Measurements from ENCODE around the gene DDX1. TPM values are rescaled to one million over a fixed set of nuclear protein-coding genes. Genes with fewer than 3 reads are reported as not detected.

The DDX1 gene
- total RNA-seq, 1 donor from 2014 or later: 89.9 TPM

DNA sequence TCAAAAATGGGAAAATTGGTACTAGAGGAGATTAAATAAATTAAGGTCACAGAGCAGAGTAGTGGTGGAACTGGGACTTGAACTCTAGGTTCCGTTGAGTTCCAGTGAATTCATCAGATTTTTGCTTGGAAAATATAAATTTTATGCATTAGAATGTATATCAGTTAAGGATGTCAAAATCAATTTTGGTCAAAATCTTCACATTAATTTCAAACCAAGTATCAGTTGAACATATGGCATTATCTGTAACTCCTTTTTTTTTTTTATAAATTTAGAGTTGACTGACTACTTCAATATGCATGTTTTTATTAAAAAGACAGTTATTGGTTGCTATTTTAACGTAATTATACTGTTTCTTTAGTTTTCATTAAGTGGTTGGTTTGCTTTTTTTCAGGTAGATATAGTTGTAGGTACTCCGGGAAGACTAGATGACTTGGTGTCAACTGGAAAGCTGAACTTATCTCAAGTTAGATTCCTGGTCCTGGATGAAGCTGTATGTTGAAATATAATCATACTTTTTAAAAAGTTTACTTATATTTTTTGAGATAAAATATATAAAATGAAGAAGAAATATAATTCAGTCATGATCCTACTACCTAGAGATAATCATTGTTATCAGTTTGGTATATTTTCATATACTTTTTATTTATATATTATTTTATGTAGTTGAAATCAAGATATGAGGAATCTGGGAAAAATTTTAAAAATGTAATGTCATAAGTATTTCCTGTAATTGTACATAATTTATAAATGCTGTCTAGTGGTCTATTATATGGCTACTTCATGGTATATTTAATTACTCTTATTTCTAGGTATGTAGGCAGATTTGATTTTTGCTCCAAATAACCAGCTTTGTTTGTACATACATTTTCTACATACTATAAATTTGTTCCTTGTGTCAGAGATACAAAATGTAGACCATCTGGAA is 25.4 kb downstream of the DDX1 start:
- H3K4me3 Mint-ChIP-seq (ENCODE audit: unreplicated experiment): no peak overlapping the region
- TF ChIP-seq, protein P1, sequence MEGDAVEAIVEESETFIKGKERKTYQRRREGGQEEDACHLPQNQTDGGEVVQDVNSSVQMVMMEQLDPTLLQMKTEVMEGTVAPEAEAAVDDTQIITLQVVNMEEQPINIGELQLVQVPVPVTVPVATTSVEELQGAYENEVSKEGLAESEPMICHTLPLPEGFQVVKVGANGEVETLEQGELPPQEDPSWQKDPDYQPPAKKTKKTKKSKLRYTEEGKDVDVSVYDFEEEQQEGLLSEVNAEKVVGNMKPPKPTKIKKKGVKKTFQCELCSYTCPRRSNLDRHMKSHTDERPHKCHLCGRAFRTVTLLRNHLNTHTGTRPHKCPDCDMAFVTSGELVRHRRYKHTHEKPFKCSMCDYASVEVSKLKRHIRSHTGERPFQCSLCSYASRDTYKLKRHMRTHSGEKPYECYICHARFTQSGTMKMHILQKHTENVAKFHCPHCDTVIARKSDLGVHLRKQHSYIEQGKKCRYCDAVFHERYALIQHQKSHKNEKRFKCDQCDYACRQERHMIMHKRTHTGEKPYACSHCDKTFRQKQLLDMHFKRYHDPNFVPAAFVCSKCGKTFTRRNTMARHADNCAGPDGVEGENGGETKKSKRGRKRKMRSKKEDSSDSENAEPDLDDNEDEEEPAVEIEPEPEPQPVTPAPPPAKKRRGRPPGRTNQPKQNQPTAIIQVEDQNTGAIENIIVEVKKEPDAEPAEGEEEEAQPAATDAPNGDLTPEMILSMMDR (IDR thresholded peaks at IDR 0.05): no peak
- H3K27ac Mint-ChIP-seq (ENCODE audit: unreplicated experiment): no peak overlapping the region
- no peak for DNase-seq (ENCODE audit: low spot score)
- H3K4me1 Mint-ChIP-seq (ENCODE audit: low read depth): no peaks in the 10 kb centered on the region
- H3K36me3 Mint-ChIP-seq (ENCODE audit: low read depth): peaks cover 18% of the 10 kb centered on the region
- H3K27me3 Mint-ChIP-seq (ENCODE audit: low read depth): no peaks in the 10 kb centered on the region
- no peaks in the 10 kb centered on the region for H3K9me3 Mint-ChIP-seq (ENCODE audit: low read depth)

- Mint-ChIP-seq H3K4me3 (ENCODE audit: unreplicated experiment) (no peak overlapping the region), H3K9me3 (ENCODE audit: low read depth) (no peaks in the 10 kb centered on the region), H3K27ac (ENCODE audit: unreplicated experiment) (no peak overlapping the region), H3K36me3 (ENCODE audit: low read depth) (peaks cover 24% of the 10 kb centered on the region), H3K4me1 (ENCODE audit: low read depth) (no peaks in the 10 kb centered on the region), H3K27me3 (ENCODE audit: low read depth) (no peaks in the 10 kb centered on the region)
- TF ChIP-seq, protein P1 (IDR thresholded peaks at IDR 0.05): no peak
- DNase-seq (ENCODE audit: low spot score): no peak
Observed at GRCh38 chr2:15617778-15618448, 26.2 kb downstream of the DDX1 start.

DNA sequence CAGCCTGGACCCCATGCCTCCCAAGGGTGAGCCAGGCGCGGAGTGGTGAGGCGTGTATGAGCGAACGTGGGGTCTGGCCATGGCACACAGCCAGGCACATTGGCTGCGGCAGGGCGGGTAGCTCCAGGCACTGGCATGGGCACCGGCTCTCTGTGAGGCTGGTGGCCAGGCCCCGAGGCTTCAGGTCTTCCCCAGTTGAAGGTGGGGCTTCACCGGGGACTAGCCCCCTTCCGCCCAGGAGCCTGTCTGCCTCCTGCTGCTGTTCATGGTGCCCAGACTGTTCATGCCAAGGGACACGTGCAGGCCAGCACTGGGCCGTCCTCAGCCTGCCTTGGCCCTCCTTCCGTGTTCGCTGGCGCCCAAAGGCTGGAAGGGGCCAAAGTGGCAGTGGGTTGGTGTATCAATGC is 26.8 kb downstream of the DDX1 start:
- H3K27ac Mint-ChIP-seq (ENCODE audit: unreplicated experiment): no peak overlapping the region
- no peaks in the 10 kb centered on the region for H3K4me1 Mint-ChIP-seq (ENCODE audit: low read depth)
- H3K27me3 Mint-ChIP-seq (ENCODE audit: low read depth): no peaks in the 10 kb centered on the region
- peaks cover 25% of the 10 kb centered on the region for H3K36me3 Mint-ChIP-seq (ENCODE audit: low read depth)
- H3K9me3 Mint-ChIP-seq (ENCODE audit: low read depth): no peaks in the 10 kb centered on the region
- DNase-seq (ENCODE audit: low spot score): no peak
- TF ChIP-seq, protein P1 (IDR thresholded peaks at IDR 0.05): no peak
- no peak overlapping the region for H3K4me3 Mint-ChIP-seq (ENCODE audit: unreplicated experiment)

- Mint-ChIP-seq H3K4me1 (ENCODE audit: low read depth) (no peaks in the 10 kb centered on the region), H3K9me3 (ENCODE audit: low read depth) (no peaks in the 10 kb centered on the region), H3K27ac (ENCODE audit: unreplicated experiment) (no peak overlapping the region), H3K4me3 (ENCODE audit: unreplicated experiment) (no peak overlapping the region), H3K27me3 (ENCODE audit: low read depth) (no peaks in the 10 kb centered on the region), H3K36me3 (ENCODE audit: low read depth) (peaks cover 28% of the 10 kb centered on the region)
- TF ChIP-seq, protein P1 (IDR thresholded peaks at IDR 0.05): no peak
- no peak for DNase-seq (ENCODE audit: low spot score)
Observed at GRCh38 chr2:15619076-15619475, 27.4 kb downstream of the DDX1 start.

GRCh38 chr2:15619510-15619909 is 27.8 kb downstream of the DDX1 start:
- TF ChIP-seq, protein P1 (IDR thresholded peaks at IDR 0.05): no peak
- H3K27ac Mint-ChIP-seq (ENCODE audit: unreplicated experiment): no peak overlapping the region

More at GRCh38 chr2:15619510-15619909, 27.8 kb downstream of the DDX1 start:
- Mint-ChIP-seq H3K9me3 (ENCODE audit: low read depth) (peaks cover 3% of the 10 kb centered on the region), H3K4me1 (ENCODE audit: low read depth) (no peaks in the 10 kb centered on the region), H3K36me3 (ENCODE audit: low read depth) (peaks cover 31% of the 10 kb centered on the region), H3K4me3 (ENCODE audit: unreplicated experiment) (no peak overlapping the region), H3K27me3 (ENCODE audit: low read depth) (no peaks in the 10 kb centered on the region)
- no peak for DNase-seq (ENCODE audit: low spot score)

Data from chondrocyte (in vitro differentiated cells).